Liver (tissue), 9 donors: ENCODE measurements around the gene YAE1. TPM values are rescaled to one million over a fixed set of nuclear protein-coding genes. Genes with fewer than 3 reads are reported as not detected.

Experiments
- DNase-seq: peaks from one replicate; pipeline ENCODE4 v3.0.0-alpha.2; 2017; ENCODE audit warnings: low spot score
- H3K27ac ChIP-seq, 2 donors: one replicate each; pipeline ENCODE4 v1.7.0; 2013; ENCODE audit warnings: inconsistent platforms in 2 of 2, low read length in 2 of 2, control low read depth in 1 of 2, low read depth in 1 of 2, mild to moderate bottlenecking in 1 of 2
- H3K27me3 ChIP-seq, 4 donors: one replicate each; pipeline versions ENCODE4 v1.6.1 to v1.7.0; 2013; ENCODE audit warnings: low read length in 3 of 4, inconsistent platforms in 1 of 4, mild to moderate bottlenecking in 1 of 4, moderate library complexity in 1 of 4; ENCODE audit not compliant: control insufficient read depth in 4 of 4, insufficient read depth in 4 of 4
- H3K36me3 ChIP-seq, 4 donors: one replicate each; pipeline versions ENCODE4 v1.6.1 to v1.7.0; 2013; ENCODE audit warnings: low read length in 3 of 4, mild to moderate bottlenecking in 3 of 4, low read depth in 1 of 4, moderate library complexity in 1 of 4; ENCODE audit not compliant: control insufficient read depth in 4 of 4, insufficient read depth in 3 of 4
- H3K4me1 ChIP-seq, 4 donors: one replicate each; pipeline versions ENCODE4 v1.6.1 to v1.7.0; 2013; ENCODE audit warnings: low read length in 3 of 4, mild to moderate bottlenecking in 3 of 4, moderate library complexity in 1 of 4; ENCODE audit not compliant: control insufficient read depth in 4 of 4, insufficient read depth in 4 of 4
- H3K4me3 ChIP-seq, 3 donors: one replicate each; pipeline versions ENCODE4 v1.6.1 to v1.7.0; 2013; ENCODE audit warnings: low read length in 3 of 3, control low read depth in 1 of 3, low read depth in 1 of 3, mild to moderate bottlenecking in 1 of 3
- H3K9ac ChIP-seq, 2 donors: one replicate each; pipeline ENCODE4 v1.7.0; 2013; ENCODE audit warnings: low read length in 2 of 2, mild to moderate bottlenecking in 2 of 2, moderate library complexity in 2 of 2, control low read depth in 1 of 2, low read depth in 1 of 2
- H3K9me3 ChIP-seq, 4 donors: one replicate each; pipeline versions ENCODE4 v1.6.1 to v1.7.0; 2013; ENCODE audit warnings: low read length in 3 of 4; ENCODE audit not compliant: control insufficient read depth in 4 of 4
- EGR1 ChIP-seq, 2 donors: IDR thresholded peaks; 2 replicates each; pipeline ENCODE4 v1.6.1; 2016 to 2018; ENCODE audit warnings: antibody characterized with exemption in 2 of 2, low read depth in 2 of 2
- FOXA2 ChIP-seq: IDR thresholded peaks from 2 replicates; pipeline ENCODE4 v1.6.1; 2016; ENCODE audit warnings: antibody characterized with exemption
- GABPA ChIP-seq, 2 donors: IDR thresholded peaks in 1 of 2; conservative IDR thresholded peaks in 1 of 2; 2 replicates each; pipeline ENCODE4 v1.6.1; 2016; ENCODE audit warnings: antibody characterized with exemption in 2 of 2, mild to moderate bottlenecking in 1 of 2, moderate library complexity in 1 of 2
- HNF4A ChIP-seq, 2 donors: conservative IDR thresholded peaks; 2 replicates each; pipeline ENCODE4 v1.6.1; 2016; ENCODE audit warnings: antibody characterized with exemption in 2 of 2, mild to moderate bottlenecking in 2 of 2
- HNF4G ChIP-seq: IDR thresholded peaks from 2 replicates; pipeline ENCODE4 v1.6.1; 2016; ENCODE audit warnings: antibody characterized with exemption
- JUND ChIP-seq, 2 donors: IDR thresholded peaks; 2 replicates each; pipeline ENCODE4 v1.6.1; 2016; ENCODE audit warnings: antibody characterized with exemption in 2 of 2
- NR2F2 ChIP-seq: IDR thresholded peaks from 2 replicates; pipeline ENCODE4 v1.6.1; 2016; ENCODE audit warnings: antibody characterized with exemption
- RAD21 ChIP-seq, 2 donors: IDR thresholded peaks; 2 replicates each; pipeline ENCODE4 v1.6.1; 2016; ENCODE audit warnings: antibody characterized with exemption in 2 of 2, mild to moderate bottlenecking in 2 of 2
- RXRA ChIP-seq, 2 donors: IDR thresholded peaks; 2 replicates each; pipeline ENCODE4 v1.6.1; 2017 to 2018; ENCODE audit warnings: antibody characterized with exemption in 2 of 2, mild to moderate bottlenecking in 1 of 2
- SP1 ChIP-seq: IDR thresholded peaks from 2 replicates; pipeline ENCODE4 v1.6.1; 2018; ENCODE audit warnings: antibody characterized with exemption, mild to moderate bottlenecking
- TAF1 ChIP-seq: conservative IDR thresholded peaks from 2 replicates; pipeline ENCODE4 v1.6.1; 2016; ENCODE audit warnings: antibody characterized with exemption, mild to moderate bottlenecking
- WGBS: extraction: QIAGEN DNeasy Blood & Tissue Kit; methylation state at CpG from one replicate; pipeline ENCODE4 v1.1.7; 2013; 5-methylcytosine and 5-hydroxymethylcytosine counted together
- polyA plus RNA-seq, 2 donors: library from polyadenylated mRNA; stranded (reverse) in 1 of 2; unstranded in 1 of 2; fragments of 200-250 nt in 1 of 2; fragments of >200 nt in 1 of 2; fragmentation: Nextera tagmentation in 1 of 2; extraction: Ambion mirVana in 1 of 2; gene quantifications; one replicate each; pipeline versions ENCODE4 v1.2.1 to v1.2.3, GENCODE V29; 2013 to 2015
- total RNA-seq, 2 donors: library from RNA; depleted of rRNA; stranded (reverse); fragments of >200 nt; gene quantifications; one replicate each; pipeline ENCODE4 v1.2.3, GENCODE V29; 2014
- TF ChIP-seq, protein P1 (sequence below): fragments of 150-350 bp; IDR thresholded peaks from 2 replicates; pipeline ENCODE4 v1.5.1; 2017; ENCODE audit warnings: improper control_type of control experiment, low read depth, low read length; ENCODE audit not compliant: missing input control
- TF ChIP-seq, protein P2 (sequence below): IDR thresholded peaks from 2 replicates; pipeline ENCODE4 v1.6.1; 2016; ENCODE audit warnings: antibody characterized with exemption
- TF ChIP-seq, protein P3 (sequence below): IDR thresholded peaks from 2 replicates; pipeline ENCODE4 v1.6.1; 2016; ENCODE audit warnings: antibody characterized with exemption
- donor health status: healthy.
- donor health status: healthy.
- donor health status: healthy.
- donor health status: healthy.
- donor health status: healthy.

Gene YAE1
- total and polyA plus RNA-seq, 4 donors, result 6.7 to 12.0 (median 9.9) TPM

GRCh38 chr7:39592586-39592985 is 26.4 kb downstream of the YAE1 start:
- Histone ChIP-seq H3K27me3 (no peaks in the 10 kb centered on the region), H3K4me1 (no peaks in the 10 kb centered on the region), H3K9me3 (no peaks in the 10 kb centered on the region), H3K36me3 (no peaks in the 10 kb centered on the region), H3K27ac (no peak overlapping the region), H3K9ac (no peak overlapping the region), H3K4me3 (no peak overlapping the region)
- WGBS, result 50% methylated on average over 2 of the region's 2 CpGs
- DNase-seq, result no peak
- TF ChIP-seq RXRA (IDR thresholded peaks at IDR 0.05) (no peak), NR2F2 (no peak), GABPA (IDR thresholded peaks at IDR 0.05 in 1 of 2, conservative IDR thresholded peaks at IDR 0.05 in 1 of 2) (no peak), RAD21 (IDR thresholded peaks at IDR 0.05) (no peak), HNF4A (conservative IDR thresholded peaks at IDR 0.05) (no peak), EGR1 (IDR thresholded peaks at IDR 0.05; ENCODE audit: low read depth in 2 of 2) (no peak), JUND (IDR thresholded peaks at IDR 0.05) (no peak), HNF4G (no peak), TAF1 (no peak), SP1 (no peak), FOXA2 (no peak)
- TF ChIP-seq, protein P1, sequence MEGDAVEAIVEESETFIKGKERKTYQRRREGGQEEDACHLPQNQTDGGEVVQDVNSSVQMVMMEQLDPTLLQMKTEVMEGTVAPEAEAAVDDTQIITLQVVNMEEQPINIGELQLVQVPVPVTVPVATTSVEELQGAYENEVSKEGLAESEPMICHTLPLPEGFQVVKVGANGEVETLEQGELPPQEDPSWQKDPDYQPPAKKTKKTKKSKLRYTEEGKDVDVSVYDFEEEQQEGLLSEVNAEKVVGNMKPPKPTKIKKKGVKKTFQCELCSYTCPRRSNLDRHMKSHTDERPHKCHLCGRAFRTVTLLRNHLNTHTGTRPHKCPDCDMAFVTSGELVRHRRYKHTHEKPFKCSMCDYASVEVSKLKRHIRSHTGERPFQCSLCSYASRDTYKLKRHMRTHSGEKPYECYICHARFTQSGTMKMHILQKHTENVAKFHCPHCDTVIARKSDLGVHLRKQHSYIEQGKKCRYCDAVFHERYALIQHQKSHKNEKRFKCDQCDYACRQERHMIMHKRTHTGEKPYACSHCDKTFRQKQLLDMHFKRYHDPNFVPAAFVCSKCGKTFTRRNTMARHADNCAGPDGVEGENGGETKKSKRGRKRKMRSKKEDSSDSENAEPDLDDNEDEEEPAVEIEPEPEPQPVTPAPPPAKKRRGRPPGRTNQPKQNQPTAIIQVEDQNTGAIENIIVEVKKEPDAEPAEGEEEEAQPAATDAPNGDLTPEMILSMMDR, result no peak

- DNase-seq, result no peak
These were observed 28.9 kb downstream of the YAE1 start for GRCh38 chr7:39594988-39595620.

More at GRCh38 chr7:39594988-39595620, 28.9 kb downstream of the YAE1 start:
- H3K9ac ChIP-seq, result no peak overlapping the region
- H3K27ac ChIP-seq, result no peak overlapping the region
- 56% methylated on average over 5 of the region's 5 CpGs for WGBS
- no peak overlapping the region for H3K4me3 ChIP-seq
- no peak for TF ChIP-seq JUND (IDR thresholded peaks at IDR 0.05)
- TF ChIP-seq, protein P2, sequence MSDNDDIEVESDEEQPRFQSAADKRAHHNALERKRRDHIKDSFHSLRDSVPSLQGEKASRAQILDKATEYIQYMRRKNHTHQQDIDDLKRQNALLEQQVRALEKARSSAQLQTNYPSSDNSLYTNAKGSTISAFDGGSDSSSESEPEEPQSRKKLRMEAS, result no peak
- TF ChIP-seq SP1, result no peak
- TF ChIP-seq, protein P3, sequence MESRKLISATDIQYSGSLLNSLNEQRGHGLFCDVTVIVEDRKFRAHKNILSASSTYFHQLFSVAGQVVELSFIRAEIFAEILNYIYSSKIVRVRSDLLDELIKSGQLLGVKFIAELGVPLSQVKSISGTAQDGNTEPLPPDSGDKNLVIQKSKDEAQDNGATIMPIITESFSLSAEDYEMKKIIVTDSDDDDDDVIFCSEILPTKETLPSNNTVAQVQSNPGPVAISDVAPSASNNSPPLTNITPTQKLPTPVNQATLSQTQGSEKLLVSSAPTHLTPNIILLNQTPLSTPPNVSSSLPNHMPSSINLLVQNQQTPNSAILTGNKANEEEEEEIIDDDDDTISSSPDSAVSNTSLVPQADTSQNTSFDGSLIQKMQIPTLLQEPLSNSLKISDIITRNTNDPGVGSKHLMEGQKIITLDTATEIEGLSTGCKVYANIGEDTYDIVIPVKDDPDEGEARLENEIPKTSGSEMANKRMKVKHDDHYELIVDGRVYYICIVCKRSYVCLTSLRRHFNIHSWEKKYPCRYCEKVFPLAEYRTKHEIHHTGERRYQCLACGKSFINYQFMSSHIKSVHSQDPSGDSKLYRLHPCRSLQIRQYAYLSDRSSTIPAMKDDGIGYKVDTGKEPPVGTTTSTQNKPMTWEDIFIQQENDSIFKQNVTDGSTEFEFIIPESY, result no peak
- TF ChIP-seq HNF4A (conservative IDR thresholded peaks at IDR 0.05), result no peak
- no peak for TF ChIP-seq NR2F2
- TF ChIP-seq FOXA2, result no peak
- no peaks in the 10 kb centered on the region for H3K36me3 ChIP-seq
- H3K9me3 ChIP-seq, result no peaks in the 10 kb centered on the region
- no peaks in the 10 kb centered on the region for H3K4me1 ChIP-seq
- no peaks in the 10 kb centered on the region for H3K27me3 ChIP-seq
